HEK293 (cell line): Measurements from ENCODE around the gene BDKRB1.

ENCODE experiments used
- CTCF ChIA-PET: fragments of 350-600 bp; formaldehyde crosslinking; extraction: SDS; loops from one replicate; lab custom pipeline; 2021; ENCODE audit warnings: antibody characterized with exemption; lab: Yijun Ruan, JAX
- POLR2A ChIA-PET: fragments of 300-600 bp; formaldehyde crosslinking; extraction: SDS; loops from one replicate; lab custom pipeline; 2020; ENCODE audit warnings: antibody characterized with exemption, inconsistent platforms; lab: Yijun Ruan, JAX
- H3K27ac ChIP-seq: fragments of 200-500 bp; sonication (Bioruptor generic); 2 replicates; pipeline ENCODE4 v1.5.1; 2014; ENCODE audit warnings: low read depth, low read length, control low read depth, inconsistent platforms; ENCODE audit errors: extremely low read depth
- H3K36me3 ChIP-seq, 2 experiments: fragments of 200-500 bp in 1 of 2; sonication (Bioruptor generic) in 1 of 2; 1 replicate in 1 of 2; 2 replicates in 1 of 2; pipeline ENCODE4 v1.5.1; 2014 to 2017; ENCODE audit warnings: inconsistent platforms in 2 of 2, low read length in 2 of 2; ENCODE audit not compliant: control insufficient read depth in 2 of 2, insufficient read depth in 1 of 2
- H3K4me1 ChIP-seq: fragments of 200-500 bp; sonication (Bioruptor generic); 2 replicates; pipeline ENCODE4 v1.5.1; 2014; ENCODE audit warnings: mild to moderate bottlenecking, low read length, inconsistent platforms; ENCODE audit not compliant: control insufficient read depth, insufficient read depth
- H3K4me3 ChIP-seq: 2 replicates; pipeline ENCODE4 v1.5.1; 2011; ENCODE audit warnings: low read depth, mild to moderate bottlenecking, control low read depth, low read length, moderate library complexity
- H3K9me3 ChIP-seq: fragments of 200-500 bp; sonication (Bioruptor generic); 2 replicates; pipeline ENCODE4 v1.5.1; 2014; ENCODE audit warnings: low read depth, low read length, inconsistent platforms; ENCODE audit not compliant: control insufficient read depth, insufficient read depth
- ATF2 ChIP-seq: fragments of 450-650 bp; formaldehyde crosslinking; IDR thresholded peaks from 2 replicates; pipeline ENCODE4 v1.5.1; 2016; ENCODE audit warnings: missing biosample characterization, missing genetic modification characterization, low read depth
- GFI1B ChIP-seq: fragments of 450-650 bp; formaldehyde crosslinking; IDR thresholded peaks from 2 replicates; pipeline ENCODE4 v1.5.1; 2016; ENCODE audit warnings: missing biosample characterization, missing genetic modification characterization
- GLIS1 ChIP-seq: fragments of 450-650 bp; formaldehyde crosslinking; IDR thresholded peaks from 2 replicates; pipeline ENCODE4 v1.5.1; 2016; ENCODE audit warnings: missing biosample characterization, missing genetic modification characterization
- INSM2 ChIP-seq: fragments of 450-650 bp; formaldehyde crosslinking; IDR thresholded peaks from 2 replicates; pipeline ENCODE4 v1.5.1; 2016; ENCODE audit warnings: missing biosample characterization, missing genetic modification characterization
- SP7 ChIP-seq: fragments of 450-650 bp; formaldehyde crosslinking; IDR thresholded peaks from 2 replicates; pipeline ENCODE4 v1.5.1; 2016; ENCODE audit warnings: missing biosample characterization, missing genetic modification characterization
- ZBTB11 ChIP-seq: fragments of 450-650 bp; formaldehyde crosslinking; conservative IDR thresholded peaks from 2 replicates; pipeline ENCODE4 v1.5.1; 2016; ENCODE audit warnings: low read depth, missing biosample characterization, missing genetic modification characterization
- ZFP37 ChIP-seq: fragments of 450-650 bp; formaldehyde crosslinking; IDR thresholded peaks from 2 replicates; pipeline ENCODE4 v1.5.1; 2016; ENCODE audit warnings: missing biosample characterization, missing genetic modification characterization
- ZNF138 ChIP-seq: fragments of 450-650 bp; formaldehyde crosslinking; IDR thresholded peaks from 2 replicates; pipeline ENCODE4 v1.5.1; 2016; ENCODE audit warnings: missing biosample characterization, missing genetic modification characterization, borderline replicate concordance
- ZNF211 ChIP-seq: fragments of 450-650 bp; formaldehyde crosslinking; IDR thresholded peaks from 2 replicates; pipeline ENCODE4 v1.5.1; 2016; ENCODE audit warnings: low read depth, missing biosample characterization, missing genetic modification characterization
- ZNF324 ChIP-seq: fragments of 450-650 bp; formaldehyde crosslinking; IDR thresholded peaks from 2 replicates; pipeline ENCODE4 v1.5.1; 2016; ENCODE audit warnings: missing biosample characterization, missing genetic modification characterization
- ZNF362 ChIP-seq: fragments of 450-650 bp; formaldehyde crosslinking; IDR thresholded peaks from 2 replicates; pipeline ENCODE4 v1.5.1; 2016; ENCODE audit warnings: missing biosample characterization, missing genetic modification characterization
- ZNF404 ChIP-seq: fragments of 450-650 bp; formaldehyde crosslinking; IDR thresholded peaks from 2 replicates; pipeline ENCODE4 v1.5.1; 2017; ENCODE audit warnings: missing biosample characterization, missing genetic modification characterization
- ZNF513 ChIP-seq: fragments of 450-650 bp; IDR thresholded peaks from 2 replicates; pipeline ENCODE4 v1.5.1; 2018; ENCODE audit warnings: missing biosample characterization, missing genetic modification characterization
- ZNF600 ChIP-seq: fragments of 450-650 bp; formaldehyde crosslinking; IDR thresholded peaks from 2 replicates; pipeline ENCODE4 v1.5.1; 2016; ENCODE audit warnings: missing biosample characterization, missing genetic modification characterization
- ZNF624 ChIP-seq: fragments of 450-650 bp; formaldehyde crosslinking; IDR thresholded peaks from 2 replicates; pipeline ENCODE4 v1.5.1; 2017; ENCODE audit warnings: missing biosample characterization, missing genetic modification characterization
- ZNF629 ChIP-seq: fragments of 450-650 bp; formaldehyde crosslinking; IDR thresholded peaks from 2 replicates; pipeline ENCODE4 v1.5.1; 2017; ENCODE audit warnings: missing biosample characterization, missing genetic modification characterization
- ZNF701 ChIP-seq: fragments of 450-650 bp; formaldehyde crosslinking; IDR thresholded peaks from 2 replicates; pipeline ENCODE4 v1.5.1; 2016; ENCODE audit warnings: missing biosample characterization, missing genetic modification characterization
- ZNF76 ChIP-seq: fragments of 450-650 bp; formaldehyde crosslinking; IDR thresholded peaks from 2 replicates; pipeline ENCODE4; 2016; ENCODE audit warnings: low read depth, missing biosample characterization, missing genetic modification characterization, borderline replicate concordance
- ZSCAN30 ChIP-seq: fragments of 450-650 bp; IDR thresholded peaks from 2 replicates; pipeline ENCODE4 v1.5.1; 2018; ENCODE audit warnings: missing biosample characterization, mild to moderate bottlenecking, missing genetic modification characterization, moderate library complexity

Gene BDKRB1

GRCh38 chr14:96245710-96246538 lies 10.1 kb upstream of the BDKRB1 start:
- Histone ChIP-seq H3K4me3 (no peak overlapping the region), H3K4me1 (no peaks in the 10 kb centered on the region), H3K36me3 (no peaks in the 10 kb centered on the region), H3K27ac (no peak overlapping the region), H3K9me3 (no peaks in the 10 kb centered on the region)
- CTCF ChIA-PET: interaction anchor here (0.5 to 0.7 kb wide), 2 partner anchors 145 to 198 kb away, joined by 3 to 4 read pairs; no protein-coding TSS in a partner anchor
- POLR2A ChIA-PET: no interaction called here
- TF ChIP-seq ZNF362 (tag by site-specific recombination) (peak; percentile 81), SP7 (tag by site-specific recombination) (no peak), GLIS1 (0 out of 2 replicates have a peak, but pooled peaks have one; percentile 18), ZNF513 (peak; percentile 86)

GRCh38 chr14:96246539-96246847 lies 9.5 kb upstream of the BDKRB1 start:
- Histone ChIP-seq H3K9me3 (no peaks in the 10 kb centered on the region), H3K4me3 (no peak overlapping the region), H3K27ac (no peak overlapping the region), H3K4me1 (no peaks in the 10 kb centered on the region), H3K36me3 (no peaks in the 10 kb centered on the region)
- peak; percentile 67 for TF ChIP-seq ZNF600 (tag by site-specific recombination)
- TF ChIP-seq ZNF324 (tag by site-specific recombination): no peak
- peak; percentile 48; the same call in 1 of the 2 replicates for TF ChIP-seq ATF2 (tag by site-specific recombination)
- peak; percentile 44 for TF ChIP-seq ZNF629
- TF ChIP-seq ZNF138: no peak
- TF ChIP-seq INSM2 (tag by site-specific recombination): 0 out of 2 replicates have a peak, but pooled peaks have one; percentile 12
- TF ChIP-seq ZNF701: no peak
- TF ChIP-seq GFI1B (tag by site-specific recombination): no peak
- ChIA-PET CTCF (interaction anchor here (0.5 kb wide), 1 partner anchor 146 kb away, joined by 4 read pairs; no protein-coding TSS in a partner anchor), POLR2A (no interaction called here)

GRCh38 chr14:96247031-96247430 lies 9.0 kb upstream of the BDKRB1 start:
- Histone ChIP-seq H3K4me1 (no peaks in the 10 kb centered on the region), H3K27ac (no peak overlapping the region), H3K4me3 (no peak overlapping the region), H3K36me3 (no peaks in the 10 kb centered on the region), H3K9me3 (no peaks in the 10 kb centered on the region)
- CTCF ChIA-PET: interaction anchor here (0.9 kb wide), 1 partner anchor 142 kb away, joined by 3 read pairs; no protein-coding TSS in a partner anchor
- POLR2A ChIA-PET: no interaction called here
- TF ChIP-seq ZSCAN30 (tag by site-specific recombination): no peak
- TF ChIP-seq ZFP37: no peak
- TF ChIP-seq ZNF211: no peak
- TF ChIP-seq ZBTB11: no peak
- no peak for TF ChIP-seq ZNF624 (tag by site-specific recombination)
- TF ChIP-seq ZNF404 (tag by site-specific recombination): no peak
- no peak for TF ChIP-seq ZNF76 (tag by site-specific recombination)
